ENCODE results near the gene WDFY4.

The WDFY4 gene

DNA sequence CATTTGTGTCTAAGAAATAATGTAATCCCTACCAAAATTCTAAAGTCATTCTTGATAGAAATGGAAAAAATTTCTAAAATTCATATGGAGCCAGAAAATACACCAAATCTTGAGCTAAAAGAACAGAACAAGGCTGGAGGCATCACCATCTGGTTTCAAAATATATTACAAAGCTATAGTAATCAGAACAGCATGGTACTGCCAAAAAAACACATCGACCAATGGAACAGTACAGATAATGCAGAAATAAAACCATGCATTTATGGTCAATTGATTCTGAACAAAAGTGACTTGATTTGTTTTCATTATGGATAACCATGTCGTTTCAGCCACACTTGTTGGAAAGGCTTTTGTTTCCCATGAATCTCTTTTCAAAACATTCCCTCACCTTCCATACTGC lies 7.0 kb upstream of the WDFY4 start:
- TF ChIP-seq, protein P1, sequence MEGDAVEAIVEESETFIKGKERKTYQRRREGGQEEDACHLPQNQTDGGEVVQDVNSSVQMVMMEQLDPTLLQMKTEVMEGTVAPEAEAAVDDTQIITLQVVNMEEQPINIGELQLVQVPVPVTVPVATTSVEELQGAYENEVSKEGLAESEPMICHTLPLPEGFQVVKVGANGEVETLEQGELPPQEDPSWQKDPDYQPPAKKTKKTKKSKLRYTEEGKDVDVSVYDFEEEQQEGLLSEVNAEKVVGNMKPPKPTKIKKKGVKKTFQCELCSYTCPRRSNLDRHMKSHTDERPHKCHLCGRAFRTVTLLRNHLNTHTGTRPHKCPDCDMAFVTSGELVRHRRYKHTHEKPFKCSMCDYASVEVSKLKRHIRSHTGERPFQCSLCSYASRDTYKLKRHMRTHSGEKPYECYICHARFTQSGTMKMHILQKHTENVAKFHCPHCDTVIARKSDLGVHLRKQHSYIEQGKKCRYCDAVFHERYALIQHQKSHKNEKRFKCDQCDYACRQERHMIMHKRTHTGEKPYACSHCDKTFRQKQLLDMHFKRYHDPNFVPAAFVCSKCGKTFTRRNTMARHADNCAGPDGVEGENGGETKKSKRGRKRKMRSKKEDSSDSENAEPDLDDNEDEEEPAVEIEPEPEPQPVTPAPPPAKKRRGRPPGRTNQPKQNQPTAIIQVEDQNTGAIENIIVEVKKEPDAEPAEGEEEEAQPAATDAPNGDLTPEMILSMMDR (IDR thresholded peaks at IDR 0.05; ENCODE audit: low read depth, low read length, missing control alignments): no peak
- no peak for DNase-seq (ENCODE audit: low read depth)
- in situ Hi-C loops (cut with HindIII; ENCODE audit: low sequenced_read_pairs): no loop called here
- H3K4me3 ChIP-seq (ENCODE audit: low read depth, low read length): no peak overlapping the region

DNA sequence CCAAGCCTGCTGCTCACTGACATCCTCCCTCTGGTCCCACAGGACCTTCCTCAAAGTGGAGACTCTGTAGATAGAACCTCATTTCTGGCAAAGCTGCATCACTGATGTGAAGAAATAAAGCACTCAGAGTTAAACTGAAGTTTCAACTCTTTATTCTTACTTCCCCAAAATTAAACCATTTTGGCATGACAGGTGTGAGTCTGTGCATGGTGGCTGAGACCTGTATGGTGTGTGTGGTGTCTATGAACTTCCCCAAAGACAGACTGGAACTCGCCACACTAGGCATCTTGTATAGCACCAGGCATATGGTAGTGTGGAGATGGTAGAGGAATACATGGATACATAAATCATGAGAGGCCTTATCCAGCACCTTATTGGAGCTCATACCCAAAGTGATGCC lies 6.6 kb upstream of the WDFY4 start:
- in situ Hi-C loops (cut with HindIII; ENCODE audit: low sequenced_read_pairs): no loop called here
- TF ChIP-seq, protein P1 (IDR thresholded peaks at IDR 0.05; ENCODE audit: low read depth, low read length, missing control alignments): no peak
- H3K4me3 ChIP-seq (ENCODE audit: low read depth, low read length): no peak overlapping the region
- DNase-seq (ENCODE audit: low read depth): no peak

DNA sequence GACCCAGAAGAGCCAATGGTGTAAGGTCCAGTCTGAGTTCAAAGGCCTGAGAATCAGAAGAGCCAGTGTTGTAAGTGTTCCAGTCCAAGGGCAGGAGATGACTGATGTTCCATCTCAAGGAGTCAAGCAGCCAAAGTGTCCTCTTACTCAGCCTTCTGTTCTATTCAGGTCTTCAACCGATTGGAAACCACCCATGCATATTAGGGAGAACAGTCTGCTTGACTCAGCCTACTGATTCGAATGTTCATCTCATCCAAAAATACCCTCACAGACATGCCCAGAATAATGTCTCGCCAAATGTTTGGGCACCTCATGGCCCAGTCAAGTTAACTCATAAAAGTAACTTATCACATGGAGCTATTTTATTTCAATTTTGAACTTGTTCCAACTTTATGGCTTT lies 2.9 kb upstream of the WDFY4 start:
- TF ChIP-seq, protein P1 (IDR thresholded peaks at IDR 0.05; ENCODE audit: low read depth, low read length, missing control alignments): no peak
- H3K4me3 ChIP-seq (ENCODE audit: low read depth, low read length): no peak overlapping the region
- in situ Hi-C loops (cut with HindIII; ENCODE audit: low sequenced_read_pairs): no loop called here
- no peak for DNase-seq (ENCODE audit: low read depth)

DNA sequence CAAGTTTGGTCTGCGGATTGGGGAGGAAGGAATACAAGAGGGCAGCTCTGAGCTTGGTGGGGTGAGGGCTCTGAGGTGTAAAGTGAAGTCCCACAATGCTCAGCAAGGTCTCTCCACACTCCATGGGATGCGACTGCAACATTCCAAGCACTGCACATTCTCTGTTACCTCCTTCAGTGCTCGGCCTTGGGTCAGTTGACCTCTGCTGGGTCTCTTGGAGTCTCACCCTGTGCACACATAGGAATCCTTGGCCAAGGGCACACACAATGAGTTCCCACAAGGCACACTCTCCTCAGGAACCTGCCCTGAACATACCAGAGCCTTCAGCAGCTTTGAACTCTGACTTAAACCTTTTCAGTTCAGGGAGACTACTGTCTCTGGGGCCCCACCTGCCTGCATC lies 2.4 kb upstream of the WDFY4 start:
- in situ Hi-C loops (cut with HindIII; ENCODE audit: low sequenced_read_pairs): no loop called here
- H3K4me3 ChIP-seq (ENCODE audit: low read depth, low read length): no peak overlapping the region
- TF ChIP-seq, protein P1 (IDR thresholded peaks at IDR 0.05; ENCODE audit: low read depth, low read length, missing control alignments): no peak
- no peak for DNase-seq (ENCODE audit: low read depth)

DNA sequence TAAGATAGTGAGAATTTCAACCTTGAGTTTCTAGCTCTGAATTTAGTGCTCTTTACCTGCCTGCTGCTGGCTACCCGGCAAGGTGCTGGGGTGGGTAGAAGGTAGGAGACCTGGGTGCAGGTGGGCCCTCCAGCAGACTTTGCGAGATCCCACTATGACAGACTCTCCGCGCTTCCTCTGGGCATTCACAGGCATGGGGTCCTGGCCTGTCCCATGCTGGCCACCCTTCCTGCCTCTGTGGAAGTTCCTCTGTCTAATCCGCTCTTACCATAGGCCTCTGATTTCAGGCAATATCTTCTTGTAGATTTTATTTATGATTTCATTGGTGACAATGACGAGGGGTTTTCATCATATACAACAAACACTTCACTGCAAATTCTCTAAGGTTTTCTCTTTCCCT lies 1.2 kb upstream of the WDFY4 start:
- in situ Hi-C loops (cut with HindIII; ENCODE audit: low sequenced_read_pairs): no loop called here
- H3K4me3 ChIP-seq (ENCODE audit: low read depth, low read length): no peak overlapping the region
- TF ChIP-seq, protein P1 (IDR thresholded peaks at IDR 0.05; ENCODE audit: low read depth, low read length, missing control alignments): no peak
- no peak for DNase-seq (ENCODE audit: low read depth)

DNA sequence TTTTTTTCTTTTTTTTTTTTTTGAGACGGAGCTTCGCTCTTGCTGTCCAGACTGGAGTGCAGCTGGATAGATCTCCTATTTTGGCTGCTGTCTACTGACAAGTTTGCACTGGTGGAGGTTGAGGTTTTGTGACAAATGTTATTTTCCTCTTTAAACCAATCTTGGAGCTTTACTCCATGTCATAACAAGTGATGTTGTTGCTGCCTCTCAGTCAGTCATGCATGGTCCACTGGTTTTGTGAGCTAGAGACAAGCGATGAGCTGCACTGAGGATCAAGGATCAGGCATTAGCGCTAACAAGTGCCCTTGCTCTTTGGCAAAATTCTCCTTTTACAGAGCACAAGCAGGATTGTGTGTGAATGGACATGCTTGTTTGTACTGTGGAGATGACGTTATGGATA lies 805 bp upstream of the WDFY4 start:
- in situ Hi-C loops (cut with HindIII; ENCODE audit: low sequenced_read_pairs): no loop called here
- no peak for DNase-seq (ENCODE audit: low read depth)
- TF ChIP-seq, protein P1 (IDR thresholded peaks at IDR 0.05; ENCODE audit: low read depth, low read length, missing control alignments): no peak
- no peak overlapping the region for H3K4me3 ChIP-seq (ENCODE audit: low read depth, low read length)

DNA sequence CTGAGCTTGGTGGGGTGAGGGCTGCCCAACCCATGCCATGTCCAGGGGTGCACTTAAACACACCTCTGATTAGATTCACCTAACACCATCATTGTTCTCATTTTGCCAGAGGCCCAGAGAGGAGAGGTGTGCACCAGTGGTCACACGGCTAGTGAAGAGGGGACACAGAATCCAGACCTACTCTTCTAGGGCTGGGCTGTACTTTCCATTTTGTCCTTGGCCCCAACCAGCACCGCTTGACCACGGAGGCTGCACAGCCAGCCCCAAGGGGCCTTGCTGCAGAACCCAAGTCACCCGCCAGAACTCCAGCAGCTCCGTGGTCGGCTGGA lies 246 bp upstream of the WDFY4 start:
- no peak for DNase-seq (ENCODE audit: low read depth)
- TF ChIP-seq, protein P1 (IDR thresholded peaks at IDR 0.05; ENCODE audit: low read depth, low read length, missing control alignments): no peak
- no peak overlapping the region for H3K4me3 ChIP-seq (ENCODE audit: low read depth, low read length)
- in situ Hi-C loops (cut with HindIII; ENCODE audit: low sequenced_read_pairs): no loop called here
